ENCODE data around the gene GREB1.

DNA sequence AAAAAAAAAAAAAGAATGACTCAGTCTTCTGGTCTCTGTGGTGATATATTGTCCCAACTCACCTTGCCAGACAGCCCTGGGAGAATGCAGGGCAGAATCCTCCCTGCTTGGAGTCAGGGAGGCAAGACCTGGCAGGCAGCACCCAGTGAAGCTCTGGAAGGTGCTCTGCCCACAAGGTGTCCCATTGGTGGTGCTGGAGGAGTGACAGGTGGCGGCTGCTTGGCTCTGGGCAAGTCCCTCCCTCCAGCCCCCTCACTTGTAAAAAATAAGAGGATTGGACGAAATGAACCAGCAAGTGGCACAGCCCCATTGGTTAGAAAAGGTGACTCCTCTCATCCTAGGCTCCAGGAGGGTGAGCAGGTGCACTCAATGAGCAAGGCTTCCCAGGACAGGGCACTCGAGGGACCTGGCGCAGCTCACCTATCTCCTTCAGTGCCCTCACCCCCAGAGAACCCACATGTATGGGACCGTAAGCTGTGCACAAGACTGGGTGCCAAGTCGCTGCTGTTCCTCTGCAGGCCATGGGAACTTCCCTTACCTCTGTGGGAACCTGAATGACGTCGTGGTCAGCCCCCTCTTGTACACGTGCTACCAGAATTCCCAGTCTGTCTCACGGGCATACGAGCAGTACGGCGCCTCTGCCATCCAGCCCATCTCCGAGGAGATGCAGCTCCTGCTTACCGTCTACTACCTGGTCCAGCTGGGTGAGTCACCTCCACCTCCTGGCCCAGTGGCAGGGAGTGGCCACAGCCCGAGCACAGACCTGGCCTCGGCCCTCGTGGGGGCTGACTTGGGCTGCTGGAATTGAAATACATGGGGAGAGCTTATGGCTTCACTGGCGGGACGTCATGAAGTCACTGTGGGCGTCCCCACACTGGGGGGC is 54.6 kb downstream of the GREB1 start:
- TF ChIP-seq, protein P1, sequence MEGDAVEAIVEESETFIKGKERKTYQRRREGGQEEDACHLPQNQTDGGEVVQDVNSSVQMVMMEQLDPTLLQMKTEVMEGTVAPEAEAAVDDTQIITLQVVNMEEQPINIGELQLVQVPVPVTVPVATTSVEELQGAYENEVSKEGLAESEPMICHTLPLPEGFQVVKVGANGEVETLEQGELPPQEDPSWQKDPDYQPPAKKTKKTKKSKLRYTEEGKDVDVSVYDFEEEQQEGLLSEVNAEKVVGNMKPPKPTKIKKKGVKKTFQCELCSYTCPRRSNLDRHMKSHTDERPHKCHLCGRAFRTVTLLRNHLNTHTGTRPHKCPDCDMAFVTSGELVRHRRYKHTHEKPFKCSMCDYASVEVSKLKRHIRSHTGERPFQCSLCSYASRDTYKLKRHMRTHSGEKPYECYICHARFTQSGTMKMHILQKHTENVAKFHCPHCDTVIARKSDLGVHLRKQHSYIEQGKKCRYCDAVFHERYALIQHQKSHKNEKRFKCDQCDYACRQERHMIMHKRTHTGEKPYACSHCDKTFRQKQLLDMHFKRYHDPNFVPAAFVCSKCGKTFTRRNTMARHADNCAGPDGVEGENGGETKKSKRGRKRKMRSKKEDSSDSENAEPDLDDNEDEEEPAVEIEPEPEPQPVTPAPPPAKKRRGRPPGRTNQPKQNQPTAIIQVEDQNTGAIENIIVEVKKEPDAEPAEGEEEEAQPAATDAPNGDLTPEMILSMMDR (IDR thresholded peaks at IDR 0.05), result no peak
- TF ChIP-seq EZH2 (IDR thresholded peaks at IDR 0.05), result no peak
